ENCODE data around the gene EDN1.

Gene EDN1

DNA sequence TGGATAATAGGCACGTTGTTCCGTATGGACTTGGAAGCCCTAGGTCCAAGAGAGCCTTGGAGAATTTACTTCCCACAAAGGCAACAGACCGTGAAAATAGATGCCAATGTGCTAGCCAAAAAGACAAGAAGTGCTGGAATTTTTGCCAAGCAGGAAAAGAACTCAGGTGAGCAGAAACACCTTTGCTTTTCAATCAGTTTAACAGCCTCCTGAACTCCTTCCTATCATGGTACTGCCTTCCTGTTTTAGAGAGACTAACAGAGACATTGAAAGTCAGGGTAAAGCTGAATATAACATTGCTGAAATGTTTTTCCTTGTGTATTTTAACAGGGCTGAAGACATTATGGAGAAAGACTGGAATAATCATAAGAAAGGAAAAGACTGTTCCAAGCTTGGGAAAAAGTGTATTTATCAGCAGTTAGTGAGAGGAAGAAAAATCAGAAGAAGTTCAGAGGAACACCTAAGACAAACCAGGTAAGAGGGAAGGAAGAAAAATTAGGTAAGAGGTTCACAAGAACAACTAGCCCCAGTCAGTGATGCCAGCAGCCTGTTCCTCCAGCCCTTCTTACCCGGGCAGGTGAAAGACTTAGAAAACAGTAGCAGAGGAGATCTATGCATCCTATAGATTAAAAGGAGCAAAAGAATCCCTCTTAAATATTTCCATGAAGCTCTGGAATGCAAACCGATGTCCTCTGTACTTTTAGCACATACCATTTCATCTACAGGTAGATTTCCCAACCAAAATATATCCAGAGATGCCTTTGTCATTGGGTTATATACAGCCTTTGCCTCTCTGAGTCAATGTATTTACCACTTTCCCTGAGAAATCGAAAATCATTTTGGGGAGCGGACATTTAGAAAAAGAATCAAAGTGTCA is 4.0 kb downstream of the EDN1 start:
- no peak for DNase-seq (ENCODE audit: low read depth)
- TF ChIP-seq, protein P1, sequence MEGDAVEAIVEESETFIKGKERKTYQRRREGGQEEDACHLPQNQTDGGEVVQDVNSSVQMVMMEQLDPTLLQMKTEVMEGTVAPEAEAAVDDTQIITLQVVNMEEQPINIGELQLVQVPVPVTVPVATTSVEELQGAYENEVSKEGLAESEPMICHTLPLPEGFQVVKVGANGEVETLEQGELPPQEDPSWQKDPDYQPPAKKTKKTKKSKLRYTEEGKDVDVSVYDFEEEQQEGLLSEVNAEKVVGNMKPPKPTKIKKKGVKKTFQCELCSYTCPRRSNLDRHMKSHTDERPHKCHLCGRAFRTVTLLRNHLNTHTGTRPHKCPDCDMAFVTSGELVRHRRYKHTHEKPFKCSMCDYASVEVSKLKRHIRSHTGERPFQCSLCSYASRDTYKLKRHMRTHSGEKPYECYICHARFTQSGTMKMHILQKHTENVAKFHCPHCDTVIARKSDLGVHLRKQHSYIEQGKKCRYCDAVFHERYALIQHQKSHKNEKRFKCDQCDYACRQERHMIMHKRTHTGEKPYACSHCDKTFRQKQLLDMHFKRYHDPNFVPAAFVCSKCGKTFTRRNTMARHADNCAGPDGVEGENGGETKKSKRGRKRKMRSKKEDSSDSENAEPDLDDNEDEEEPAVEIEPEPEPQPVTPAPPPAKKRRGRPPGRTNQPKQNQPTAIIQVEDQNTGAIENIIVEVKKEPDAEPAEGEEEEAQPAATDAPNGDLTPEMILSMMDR (IDR thresholded peaks at IDR 0.05; ENCODE audit: low read length, missing control alignments) = no peak
- H3K4me3 ChIP-seq (replicated peaks; ENCODE audit: low read depth, low read length) = peak overlapping the region; percentile 66

DNA sequence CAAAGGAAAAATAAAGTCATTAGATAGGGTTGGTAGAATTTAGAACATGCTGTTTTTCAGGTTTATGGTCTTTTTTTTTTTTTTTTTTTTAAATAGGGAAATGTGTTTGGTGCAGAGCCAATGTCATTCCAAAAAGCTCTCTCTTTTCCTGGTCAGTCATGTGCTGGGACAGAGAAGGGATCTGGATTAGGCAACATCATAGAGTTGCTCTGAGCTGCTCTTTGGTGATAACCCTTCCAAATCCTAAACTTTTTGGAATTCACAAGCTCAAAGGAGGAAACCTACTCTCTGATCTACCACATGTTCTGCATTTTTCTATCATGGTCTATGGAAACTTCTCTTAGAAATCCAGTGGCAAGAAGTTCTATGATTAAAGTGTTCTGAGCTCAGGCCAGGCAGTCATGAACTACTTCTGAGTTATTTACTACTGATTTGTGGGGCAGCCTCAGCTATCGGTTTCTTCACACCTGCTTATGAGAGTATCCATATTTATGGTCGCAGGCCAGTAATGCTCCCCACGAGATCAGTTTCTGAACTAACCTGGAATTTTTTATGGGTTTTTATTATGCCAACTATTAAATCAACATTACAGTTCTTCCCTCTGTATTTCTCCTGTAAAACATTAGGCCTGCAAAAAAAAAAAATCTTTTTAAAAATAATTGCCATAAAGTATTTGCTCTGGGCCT is 4.8 kb downstream of the EDN1 start:
- no peak overlapping the region for H3K4me3 ChIP-seq (replicated peaks; ENCODE audit: low read depth, low read length)
- no peak for DNase-seq (ENCODE audit: low read depth)
- TF ChIP-seq, protein P1 (IDR thresholded peaks at IDR 0.05; ENCODE audit: low read length, missing control alignments) = no peak

DNA sequence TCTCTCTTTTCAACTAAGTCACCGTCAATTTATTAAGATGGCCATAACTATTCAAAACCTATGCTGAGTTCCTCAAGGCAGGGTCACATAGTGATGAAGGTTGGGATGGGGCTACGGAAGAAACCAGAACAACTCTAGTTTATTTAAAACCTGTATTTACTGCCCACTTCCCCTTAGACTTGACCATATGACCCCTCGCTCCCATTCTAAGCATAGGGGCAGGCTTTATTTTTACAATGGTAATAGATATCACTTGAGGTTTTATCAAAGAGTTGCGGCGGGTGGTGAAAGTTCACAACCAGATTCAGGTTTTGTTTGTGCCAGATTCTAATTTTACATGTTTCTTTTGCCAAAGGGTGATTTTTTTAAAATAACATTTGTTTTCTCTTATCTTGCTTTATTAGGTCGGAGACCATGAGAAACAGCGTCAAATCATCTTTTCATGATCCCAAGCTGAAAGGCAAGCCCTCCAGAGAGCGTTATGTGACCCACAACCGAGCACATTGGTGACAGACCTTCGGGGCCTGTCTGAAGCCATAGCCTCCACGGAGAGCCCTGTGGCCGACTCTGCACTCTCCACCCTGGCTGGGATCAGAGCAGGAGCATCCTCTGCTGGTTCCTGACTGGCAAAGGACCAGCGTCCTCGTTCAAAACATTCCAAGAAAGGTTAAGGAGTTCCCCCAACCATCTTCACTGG is 5.5 kb downstream of the EDN1 start:
- TF ChIP-seq, protein P1 (IDR thresholded peaks at IDR 0.05; ENCODE audit: low read length, missing control alignments) = no peak
- H3K4me3 ChIP-seq (replicated peaks; ENCODE audit: low read depth, low read length) = peak overlapping the region; percentile 6
- DNase-seq (ENCODE audit: low read depth) = no peak

DNA sequence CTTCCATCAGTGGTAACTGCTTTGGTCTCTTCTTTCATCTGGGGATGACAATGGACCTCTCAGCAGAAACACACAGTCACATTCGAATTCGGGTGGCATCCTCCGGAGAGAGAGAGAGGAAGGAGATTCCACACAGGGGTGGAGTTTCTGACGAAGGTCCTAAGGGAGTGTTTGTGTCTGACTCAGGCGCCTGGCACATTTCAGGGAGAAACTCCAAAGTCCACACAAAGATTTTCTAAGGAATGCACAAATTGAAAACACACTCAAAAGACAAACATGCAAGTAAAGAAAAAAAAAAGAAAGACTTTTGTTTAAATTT is 6.1 kb downstream of the EDN1 start:
- TF ChIP-seq, protein P1 (IDR thresholded peaks at IDR 0.05; ENCODE audit: low read length, missing control alignments) = no peak
- DNase-seq (ENCODE audit: low read depth) = peak; percentile 79
- H3K4me3 ChIP-seq (replicated peaks; ENCODE audit: low read depth, low read length) = no peak overlapping the region

DNA sequence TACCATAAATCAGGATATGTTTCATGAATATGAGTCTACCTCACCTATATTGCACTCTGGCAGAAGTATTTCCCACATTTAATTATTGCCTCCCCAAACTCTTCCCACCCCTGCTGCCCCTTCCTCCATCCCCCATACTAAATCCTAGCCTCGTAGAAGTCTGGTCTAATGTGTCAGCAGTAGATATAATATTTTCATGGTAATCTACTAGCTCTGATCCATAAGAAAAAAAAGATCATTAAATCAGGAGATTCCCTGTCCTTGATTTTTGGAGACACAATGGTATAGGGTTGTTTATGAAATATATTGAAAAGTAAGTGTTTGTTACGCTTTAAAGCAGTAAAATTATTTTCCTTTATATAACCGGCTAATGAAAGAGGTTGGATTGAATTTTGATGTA is 6.4 kb downstream of the EDN1 start:
- TF ChIP-seq, protein P1 (IDR thresholded peaks at IDR 0.05; ENCODE audit: low read length, missing control alignments) = no peak
- no peak for DNase-seq (ENCODE audit: low read depth)
- no peak overlapping the region for H3K4me3 ChIP-seq (replicated peaks; ENCODE audit: low read depth, low read length)

DNA sequence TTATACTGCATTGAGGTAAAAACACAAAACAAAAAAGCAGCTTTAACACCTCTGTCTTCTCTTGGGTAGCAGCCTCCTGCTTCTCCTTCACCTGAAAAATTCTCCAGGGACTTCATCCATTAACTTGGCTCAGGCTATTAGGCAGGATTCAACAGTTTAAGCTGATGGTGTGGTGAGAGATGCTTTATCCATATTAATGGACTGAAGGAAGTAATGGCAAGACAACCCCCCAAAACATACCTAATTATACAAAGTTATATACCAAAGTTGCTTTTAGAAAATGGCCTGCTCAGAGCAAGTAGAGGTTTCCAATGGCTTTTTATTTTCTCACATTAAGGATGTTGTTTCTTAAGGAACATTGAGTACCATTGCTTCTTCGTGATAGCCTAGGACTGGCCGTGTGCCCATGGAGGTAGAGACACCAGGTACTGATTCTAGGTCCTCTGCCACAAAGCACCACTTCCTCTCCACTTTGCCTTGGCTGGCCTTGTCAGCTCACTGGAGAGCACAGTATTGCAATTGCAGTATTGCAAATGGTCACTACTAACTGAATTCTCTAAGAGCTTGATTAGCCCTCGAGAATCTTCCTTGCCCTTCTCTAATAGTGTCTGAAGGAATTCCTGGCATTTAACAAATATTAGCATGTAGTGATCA is 7.3 kb downstream of the EDN1 start:
- H3K4me3 ChIP-seq (replicated peaks; ENCODE audit: low read depth, low read length) = no peak overlapping the region
- DNase-seq (ENCODE audit: low read depth) = peak; percentile 19
- TF ChIP-seq, protein P1 (IDR thresholded peaks at IDR 0.05; ENCODE audit: low read length, missing control alignments) = no peak

All from fibroblast of pulmonary artery (primary cell).